Activated CD4-positive, CD25-positive, alpha-beta regulatory T cell treated with anti-CD3 and anti-CD28 coated beads, Interleukin-2, amount 50 U/mL, for 24 hours (primary cell): Measurements from ENCODE around the gene PXDN.

Experiments used
- ATAC-seq, 2 donors: fragments of 150-1000 bp; cut with Tn5 transposase; one replicate each; pipeline ENCODE4 v1.10.0; 2021; ENCODE audit warnings: mild to moderate bottlenecking in 1 of 2, moderate library complexity in 1 of 2

PXDN gene

GRCh38 chr2:1660656-1661640, 83.4 kb downstream of the PXDN start:
- no peak for ATAC-seq

GRCh38 chr2:1659951-1660565, 84.3 kb downstream of the PXDN start:
- ATAC-seq: no peak

- ATAC-seq: no peak
Measured at GRCh38 chr2:1658394-1659151, 85.7 kb downstream of the PXDN start.

GRCh38 chr2:1656961-1657841, 87.1 kb downstream of the PXDN start:
- ATAC-seq: no peak

GRCh38 chr2:1656326-1656960, 87.9 kb downstream of the PXDN start:
- no peak for ATAC-seq

- no peak for ATAC-seq
Measured at GRCh38 chr2:1655461-1655860, 88.9 kb downstream of the PXDN start.

- ATAC-seq: no peak
Measured at GRCh38 chr2:1654696-1655374, 89.5 kb downstream of the PXDN start.

- ATAC-seq: no peak
Measured at GRCh38 chr2:1653956-1654695, 90.2 kb downstream of the PXDN start.

GRCh38 chr2:1652034-1652790, 92.1 kb downstream of the PXDN start:
- no peak for ATAC-seq

- ATAC-seq: no peak
Measured at GRCh38 chr2:1651121-1652033, 92.9 kb downstream of the PXDN start.

GRCh38 chr2:1650085-1650872, 94.0 kb downstream of the PXDN start:
- no peak for ATAC-seq

- ATAC-seq: no peak
Measured at GRCh38 chr2:1649103-1650084, 94.9 kb downstream of the PXDN start.

- no peak for ATAC-seq
Measured at GRCh38 chr2:1648241-1649102, 95.8 kb downstream of the PXDN start.

- ATAC-seq: no peak
Measured at GRCh38 chr2:1647417-1648240, 96.7 kb downstream of the PXDN start.
